T-helper 1 cell (primary cell): ENCODE data around the gene H2BK1.

ENCODE experiments used
- DNase-seq, 5 donors: peaks; one replicate each; pipeline ENCODE4 v3.0.0-alpha.2; 2012 to 2020

Gene H2BK1

GRCh38 chr7:151231080-151231479 is 20.8 kb upstream of the H2BK1 start:
- no peak for DNase-seq

DNA sequence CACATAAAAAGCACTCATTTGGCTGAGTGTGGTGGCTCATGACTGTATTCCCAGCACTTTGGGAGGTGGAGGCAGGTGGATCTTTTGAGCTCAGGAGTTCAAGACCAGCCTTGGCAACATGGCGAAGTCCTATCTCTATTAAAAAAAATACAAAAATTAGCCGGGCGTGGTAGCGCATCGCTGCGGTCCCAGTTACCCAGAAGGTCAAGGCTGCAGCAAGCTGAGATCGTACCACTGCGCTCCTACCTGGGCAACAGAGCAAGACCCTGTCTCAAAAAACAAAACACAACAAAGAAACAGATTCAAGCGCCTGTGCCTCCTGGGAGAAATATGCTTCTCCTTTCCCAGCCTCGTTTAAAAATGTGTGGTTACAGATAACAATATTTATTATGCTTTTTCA is 19.0 kb upstream of the H2BK1 start:
- DNase-seq, result no peak

DNA sequence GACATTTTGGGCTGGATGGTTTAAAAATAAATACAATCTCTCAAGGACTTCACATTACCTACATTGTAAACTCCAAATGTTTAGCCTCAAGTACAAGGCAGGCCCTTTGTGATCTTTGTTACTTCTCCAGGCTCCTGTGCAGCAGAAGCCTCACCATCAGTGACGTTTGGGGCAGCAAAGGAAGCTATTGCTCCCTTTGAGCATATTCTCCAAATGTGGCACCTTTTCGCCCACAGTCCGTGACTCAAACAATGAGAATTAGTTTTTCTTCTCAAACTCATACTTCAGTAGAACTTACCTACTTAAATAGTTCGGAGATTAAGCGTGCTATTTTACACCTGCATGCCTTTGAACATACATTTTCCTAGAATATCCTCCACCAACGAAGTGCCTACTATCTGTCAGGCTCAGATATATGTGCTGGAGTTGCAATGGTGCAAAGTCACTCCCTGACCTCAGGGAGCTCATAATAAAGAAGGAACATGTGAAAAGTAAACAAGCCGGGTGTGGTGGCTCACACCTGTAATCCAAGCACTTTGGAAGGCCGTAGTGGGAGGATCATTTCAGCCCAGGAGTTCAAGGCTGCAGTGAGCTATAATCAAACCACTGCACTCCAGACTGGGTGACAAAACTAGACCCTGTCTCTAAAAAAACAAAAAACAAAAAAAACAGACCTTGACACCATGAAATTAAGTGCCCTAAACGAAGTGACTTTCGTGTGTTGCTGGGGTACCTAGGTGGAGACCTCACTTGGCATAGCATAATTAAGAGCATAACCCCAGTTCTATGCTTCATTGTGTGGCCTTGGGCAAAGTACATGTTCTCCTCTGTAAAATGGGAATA is 18.0 kb upstream of the H2BK1 start:
- DNase-seq, result no peak

- DNase-seq, result peak; percentile 89 to 98 (median 94)
Measured at GRCh38 chr7:151226875-151227782, 16.8 kb upstream of the H2BK1 start, which contains the start of gene ABCF2. ABCF2 (minus strand) TSS chr7:151227205; CDS start chr7:151226458, 747 bp downstream.

- DNase-seq, result no peak
Measured at GRCh38 chr7:151226560-151226874, 16.2 kb upstream of the H2BK1 start.

- DNase-seq, result no peak
Measured at GRCh38 chr7:151225948-151226510, 15.7 kb upstream of the H2BK1 start.

- no peak for DNase-seq
Measured at GRCh38 chr7:151223728-151224127, 13.4 kb upstream of the H2BK1 start.

DNA sequence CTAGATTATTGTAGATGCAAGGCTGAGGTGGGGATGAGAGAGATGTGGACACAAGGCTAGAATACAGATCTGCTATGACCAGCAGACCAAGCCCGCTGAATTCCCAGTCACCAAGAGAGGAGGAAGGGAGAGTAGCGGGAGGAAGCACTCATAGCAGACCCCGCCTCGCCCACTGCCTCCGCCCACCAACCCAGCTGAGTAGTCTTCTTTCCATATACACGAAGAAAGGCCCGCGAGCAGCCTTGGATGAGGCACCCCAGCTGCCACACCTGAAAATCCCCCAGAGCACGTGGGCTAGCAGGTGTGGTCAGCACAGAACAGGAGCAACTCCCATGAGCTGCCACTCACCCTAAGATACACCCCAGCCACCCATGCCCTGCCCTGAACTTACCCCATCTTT is 7.9 kb upstream of the H2BK1 start:
- DNase-seq, result no peak

- DNase-seq, result no peak
Measured at GRCh38 chr7:151215396-151215795, 5.1 kb upstream of the H2BK1 start.

DNA sequence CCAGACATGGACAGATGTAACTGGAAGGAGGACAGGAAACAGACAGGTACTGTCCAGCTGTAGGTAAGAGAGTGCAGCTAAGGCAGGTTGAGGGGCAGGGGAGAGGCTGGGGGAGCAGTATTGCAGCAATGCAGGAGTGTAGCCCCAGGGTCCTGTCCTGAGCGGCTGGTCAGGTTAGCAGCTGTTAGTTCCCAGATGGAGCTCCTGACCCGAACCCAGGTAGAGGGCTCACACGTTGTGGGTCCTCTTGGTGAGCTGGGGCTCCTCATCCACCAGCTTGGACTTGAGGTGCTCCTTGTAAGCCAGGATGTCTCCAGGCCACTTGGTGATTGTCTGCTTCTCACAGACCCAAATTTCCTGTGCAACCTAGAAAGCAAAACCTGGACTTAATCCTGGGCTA is 3.5 kb upstream of the H2BK1 start:
- DNase-seq, result no peak

DNA sequence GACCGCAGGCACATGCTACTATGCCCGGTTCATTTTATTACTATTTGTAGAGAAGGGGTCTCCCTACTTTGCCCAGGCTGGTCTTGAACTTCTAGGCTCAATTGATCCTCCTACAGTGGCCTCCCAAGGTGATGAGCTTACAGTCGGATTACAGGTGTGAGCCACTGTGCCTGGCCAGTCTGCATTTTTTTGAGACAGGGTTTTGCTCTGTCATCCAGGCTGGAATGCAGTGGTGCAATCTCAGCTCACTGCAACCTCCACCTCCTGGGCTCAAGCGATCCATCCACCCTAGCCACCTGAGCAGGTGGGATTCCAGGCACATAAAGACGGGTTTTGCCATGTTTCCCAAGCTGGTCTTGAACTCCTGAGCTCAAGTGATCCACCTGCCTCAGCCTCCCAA is 2.3 kb upstream of the H2BK1 start:
- no peak for DNase-seq

GRCh38 chr7:151211155-151211772 is 976 bp upstream of the H2BK1 start:
- DNase-seq, result no peak

GRCh38 chr7:151209588-151209987 is 700 bp downstream of the H2BK1 start:
- DNase-seq, result no peak

DNA sequence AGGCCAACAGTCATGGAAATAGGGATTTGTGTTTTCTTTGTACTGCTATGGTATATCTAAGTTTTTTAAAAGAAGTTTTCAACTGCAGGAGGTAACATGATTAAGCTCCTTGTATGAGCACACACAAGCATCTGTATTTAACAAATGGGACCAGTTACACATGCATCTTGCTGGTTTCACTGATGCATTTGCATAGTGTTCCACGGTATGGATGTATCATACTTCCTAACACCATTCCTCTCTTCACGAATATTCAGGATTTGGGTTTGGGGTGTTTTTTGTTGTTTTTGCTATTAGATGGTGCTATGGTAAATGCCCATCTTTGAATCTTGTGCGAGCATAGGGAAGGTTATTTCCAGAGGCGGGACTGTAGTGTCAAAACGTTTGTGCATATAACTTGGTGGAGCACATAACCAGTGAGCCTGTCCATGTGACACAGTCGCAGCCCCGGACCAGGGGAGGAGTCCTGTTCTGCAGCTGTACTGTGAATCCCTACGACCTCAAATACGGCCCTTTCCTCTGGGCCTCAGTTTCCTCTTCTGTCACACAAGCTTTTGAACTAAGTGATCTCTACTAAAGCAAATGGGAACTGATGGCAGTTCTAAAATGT is 1.9 kb downstream of the H2BK1 start:
- DNase-seq, result no peak

GRCh38 chr7:151207804-151208203 is 2.5 kb downstream of the H2BK1 start:
- no peak for DNase-seq

GRCh38 chr7:151207315-151207714 is 3.0 kb downstream of the H2BK1 start:
- peak in 1 of 5 donors; percentile 28 for DNase-seq

DNA sequence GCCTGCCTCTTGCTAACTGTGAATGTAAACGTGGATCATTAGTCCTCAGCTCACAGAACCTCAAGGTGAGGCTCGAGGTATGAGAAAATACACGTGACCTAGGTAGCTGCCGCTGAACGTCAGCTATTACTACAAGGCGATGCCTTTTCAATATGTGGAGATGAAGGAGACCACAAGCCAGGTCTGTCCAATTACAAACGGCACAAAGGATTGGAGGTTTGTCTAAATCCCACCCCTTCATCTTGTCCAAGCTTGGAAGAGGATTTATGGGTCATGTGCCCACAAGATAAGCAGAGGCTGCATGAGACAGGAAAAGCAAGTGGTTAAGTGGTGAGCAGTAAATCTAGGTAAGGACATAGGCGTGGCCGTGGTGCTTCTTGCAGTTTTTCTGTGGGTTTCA is 3.4 kb downstream of the H2BK1 start:
- peak in 3 of 5 donors; percentile 19 to 54 (median 28) for DNase-seq

GRCh38 chr7:151205730-151206129 is 4.6 kb downstream of the H2BK1 start:
- no peak for DNase-seq

DNA sequence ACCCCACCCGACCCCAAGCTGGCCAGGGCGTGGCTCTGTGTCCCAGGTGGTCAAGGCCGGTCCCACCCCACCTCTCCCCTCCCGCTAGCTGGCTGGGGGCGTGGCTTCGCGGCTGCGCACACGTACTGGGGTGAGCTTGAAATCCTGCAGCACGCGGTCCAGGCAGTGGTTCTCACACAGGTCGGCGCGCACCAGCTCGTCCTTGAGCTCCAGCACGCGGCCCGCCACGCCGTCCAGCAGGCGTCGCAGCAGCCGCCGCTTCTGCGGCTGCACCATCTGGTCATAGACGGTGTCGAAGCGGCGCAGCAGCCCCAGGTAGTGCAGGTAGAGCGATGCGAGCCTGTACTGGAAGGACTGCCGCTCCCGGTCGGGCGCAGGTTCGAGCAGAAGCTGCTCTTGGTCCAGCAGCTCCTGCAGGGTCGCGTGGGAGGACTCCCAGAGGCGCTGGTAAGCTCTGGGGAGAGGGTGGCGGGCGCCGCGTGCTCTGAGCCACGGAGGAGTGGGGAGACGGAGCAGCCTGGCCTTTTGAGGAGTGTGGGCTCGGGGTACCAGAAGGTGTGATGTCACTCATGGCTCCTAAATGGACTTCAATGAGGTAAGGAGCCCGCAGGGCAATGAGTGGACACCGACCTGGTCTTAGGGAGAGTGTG is 5.8 kb downstream of the H2BK1 start:
- no peak for DNase-seq

DNA sequence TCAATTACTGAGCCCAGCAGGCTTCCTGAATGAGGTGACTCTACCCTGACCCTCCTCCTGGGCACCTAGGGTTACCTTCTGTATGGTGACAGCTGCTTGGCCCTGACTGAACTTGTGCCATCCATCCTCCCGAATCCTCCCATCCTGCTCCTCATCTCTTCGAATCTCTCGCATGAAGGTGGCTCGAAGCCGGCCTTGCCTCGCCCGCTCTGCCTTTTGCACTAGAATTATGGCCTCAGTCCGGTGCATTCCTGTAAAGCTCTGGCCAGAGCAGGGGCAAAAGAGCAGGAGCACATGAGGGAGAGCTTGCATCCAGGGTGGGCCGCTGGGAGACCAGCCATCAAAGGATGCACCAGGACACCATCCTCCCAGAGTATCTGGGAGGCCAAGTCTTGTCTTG is 7.5 kb downstream of the H2BK1 start:
- no peak for DNase-seq

- DNase-seq, result no peak
Measured at GRCh38 chr7:151201751-151202150, 8.5 kb downstream of the H2BK1 start.

DNA sequence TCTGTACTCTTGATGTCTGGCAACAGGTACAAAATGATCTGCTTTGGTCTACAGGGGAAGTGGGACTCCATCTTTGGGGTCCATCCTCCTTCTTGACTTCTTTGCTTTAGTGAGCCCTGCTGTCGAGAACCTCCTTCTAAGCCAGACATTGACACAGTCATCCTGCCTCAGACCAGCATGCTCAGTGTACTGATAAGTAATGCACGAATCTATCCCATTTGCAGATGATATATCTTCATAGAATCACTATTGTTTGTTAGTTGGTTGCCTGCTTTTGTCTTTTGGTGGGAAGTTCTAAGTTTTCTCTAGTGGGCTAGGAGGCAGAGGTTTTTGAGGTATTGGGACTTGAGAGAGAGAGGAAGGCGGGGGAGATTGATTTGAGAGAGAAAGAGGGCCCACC is 8.9 kb downstream of the H2BK1 start:
- no peak for DNase-seq
